GM19238 (cell line): ENCODE results near the gene ADCYAP1R1.

Experiments used
- DNase-seq: peaks from one replicate; pipeline ENCODE4 v3.0.0; 2011; ENCODE audit warnings: low spot score; ENCODE audit not compliant: insufficient read length

The ADCYAP1R1 gene

DNA sequence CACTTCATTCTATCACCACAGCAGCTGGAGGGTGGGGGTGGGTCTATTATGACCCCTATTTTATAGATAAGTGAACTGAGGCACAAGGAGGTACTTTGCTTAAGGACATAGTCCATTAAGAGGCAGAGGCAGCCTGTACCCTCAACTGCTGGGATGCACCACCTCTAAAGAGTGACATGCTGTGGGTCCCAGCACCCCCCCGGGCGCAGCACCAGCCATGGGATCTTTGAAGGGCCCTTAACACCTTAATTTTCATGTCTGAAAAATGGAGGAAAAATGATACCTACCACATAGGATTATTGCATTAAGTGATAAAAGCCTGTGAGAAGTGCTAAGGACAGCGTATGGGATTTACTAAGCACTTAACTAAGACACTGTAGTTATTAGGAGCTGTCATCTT lies 15.4 kb downstream of the ADCYAP1R1 start:
- no peak for DNase-seq

DNA sequence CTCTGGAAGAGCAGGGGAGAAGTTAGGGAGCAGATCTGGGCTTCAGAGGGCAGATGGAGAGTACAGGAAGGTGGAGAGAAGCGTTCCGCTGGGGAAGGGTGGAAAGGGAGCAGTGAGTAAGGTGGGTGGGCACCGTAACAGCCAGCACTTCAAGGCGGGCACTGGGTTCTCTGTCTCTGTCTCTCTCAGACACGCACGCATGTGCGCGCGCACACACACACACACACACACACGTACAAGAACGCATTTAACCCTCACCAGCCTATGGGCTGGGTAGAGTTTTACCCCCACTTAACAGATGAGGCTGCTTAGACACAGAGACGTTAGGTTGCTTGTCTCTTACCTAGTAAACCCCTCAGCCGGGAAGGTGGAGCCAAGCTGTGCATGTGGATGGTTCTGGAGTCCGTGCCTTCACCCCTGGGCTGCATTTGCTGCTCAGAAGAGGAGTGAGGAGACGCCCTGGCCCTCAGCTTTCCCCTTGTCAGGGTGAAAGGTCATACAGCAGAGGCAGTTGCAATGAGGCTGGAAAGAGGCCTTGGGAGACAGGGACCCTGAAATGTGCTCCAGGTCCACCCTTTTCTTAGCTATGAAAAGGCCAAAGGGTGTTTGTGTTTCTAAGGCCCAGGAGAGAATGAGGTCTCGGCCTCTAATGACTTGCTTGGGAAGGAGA lies 16.0 kb downstream of the ADCYAP1R1 start:
- no peak for DNase-seq

DNA sequence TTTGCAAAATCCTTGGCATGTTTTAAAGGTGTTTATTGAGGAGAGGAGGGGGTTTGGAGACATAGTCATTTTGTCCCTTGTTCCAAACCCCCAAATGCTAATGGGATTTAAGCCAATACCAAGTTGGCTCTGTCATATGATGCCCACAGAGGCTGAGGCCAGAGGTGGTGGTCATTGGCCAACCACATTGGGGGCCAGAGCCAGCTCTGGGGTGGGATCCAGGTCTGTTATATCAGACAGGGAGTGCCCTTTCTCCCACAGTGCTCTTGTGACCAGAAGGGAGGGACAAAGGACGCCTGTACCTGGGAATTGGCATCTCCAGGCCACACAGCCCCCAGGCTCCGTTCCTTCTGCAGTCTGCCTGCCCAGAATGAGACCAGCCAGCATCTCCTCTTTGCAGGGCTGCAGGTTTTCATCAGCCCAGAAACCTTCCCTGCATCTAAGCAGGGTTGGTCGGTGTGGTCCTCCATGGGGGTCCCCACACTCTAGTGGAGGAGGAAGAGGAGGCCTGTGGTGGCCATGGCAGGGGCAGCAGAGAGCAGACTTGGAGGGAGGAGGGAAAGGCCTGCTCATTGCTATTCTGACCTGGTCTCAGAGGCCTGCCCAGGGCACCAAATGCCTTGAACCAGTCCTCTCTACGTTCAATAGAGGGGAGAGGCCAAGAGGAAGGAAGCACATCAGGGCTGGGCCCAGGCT lies 17.9 kb downstream of the ADCYAP1R1 start:
- no peak for DNase-seq

DNA sequence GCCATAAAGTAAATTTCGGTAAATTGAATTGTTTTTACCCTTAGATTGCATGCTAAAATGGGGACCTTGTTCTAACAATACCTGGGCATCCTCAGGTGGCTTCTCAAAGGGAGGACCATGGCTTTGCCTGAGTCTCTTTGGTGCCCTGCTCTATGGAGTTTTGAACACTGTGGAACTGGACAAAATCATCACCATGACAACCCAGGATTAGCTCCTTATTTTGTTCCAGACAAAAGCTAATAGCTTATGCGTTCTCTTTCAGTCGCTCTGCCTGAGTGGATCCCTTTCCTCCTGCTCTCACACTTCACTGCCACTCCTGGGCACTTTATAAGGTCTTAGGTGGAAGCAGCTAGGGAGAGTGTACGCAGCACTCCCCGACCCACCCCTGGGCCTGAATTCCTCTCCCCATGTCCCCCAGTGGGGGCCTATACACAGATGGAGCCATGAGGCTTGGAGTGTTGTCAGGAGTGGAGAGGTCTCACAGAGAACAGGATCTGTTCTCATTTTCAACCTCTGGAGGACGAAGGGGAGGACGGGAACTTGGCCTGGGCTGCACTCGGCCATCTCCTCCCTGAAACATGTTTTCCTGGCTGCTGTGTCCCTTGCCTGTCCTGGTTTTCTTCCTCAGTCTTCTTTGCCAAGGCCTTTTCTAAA lies 19.0 kb downstream of the ADCYAP1R1 start:
- no peak for DNase-seq

DNA sequence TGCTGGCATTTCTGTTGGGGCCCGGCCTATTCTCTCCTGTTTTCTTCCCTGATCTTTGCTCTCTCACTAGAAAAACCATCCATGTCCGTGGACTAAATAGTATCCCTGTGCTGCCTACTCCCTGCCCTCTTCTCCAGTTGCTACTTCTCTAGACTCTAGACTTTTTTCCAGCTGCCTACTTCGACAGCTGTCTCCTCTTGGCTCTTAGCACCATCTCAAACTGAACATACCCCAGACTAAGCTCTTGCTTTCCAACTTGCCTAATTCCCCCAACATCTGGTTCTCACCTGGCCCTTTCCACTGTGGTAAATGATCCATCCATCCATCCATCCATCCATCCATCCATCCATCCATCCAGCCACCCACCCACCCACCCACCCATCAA lies 19.5 kb downstream of the ADCYAP1R1 start:
- no peak for DNase-seq

- no peak for DNase-seq
Measured at GRCh38 chr7:31073326-31074119, 21.4 kb downstream of the ADCYAP1R1 start.

GRCh38 chr7:31074120-31074383 lies 21.9 kb downstream of the ADCYAP1R1 start:
- no peak for DNase-seq

DNA sequence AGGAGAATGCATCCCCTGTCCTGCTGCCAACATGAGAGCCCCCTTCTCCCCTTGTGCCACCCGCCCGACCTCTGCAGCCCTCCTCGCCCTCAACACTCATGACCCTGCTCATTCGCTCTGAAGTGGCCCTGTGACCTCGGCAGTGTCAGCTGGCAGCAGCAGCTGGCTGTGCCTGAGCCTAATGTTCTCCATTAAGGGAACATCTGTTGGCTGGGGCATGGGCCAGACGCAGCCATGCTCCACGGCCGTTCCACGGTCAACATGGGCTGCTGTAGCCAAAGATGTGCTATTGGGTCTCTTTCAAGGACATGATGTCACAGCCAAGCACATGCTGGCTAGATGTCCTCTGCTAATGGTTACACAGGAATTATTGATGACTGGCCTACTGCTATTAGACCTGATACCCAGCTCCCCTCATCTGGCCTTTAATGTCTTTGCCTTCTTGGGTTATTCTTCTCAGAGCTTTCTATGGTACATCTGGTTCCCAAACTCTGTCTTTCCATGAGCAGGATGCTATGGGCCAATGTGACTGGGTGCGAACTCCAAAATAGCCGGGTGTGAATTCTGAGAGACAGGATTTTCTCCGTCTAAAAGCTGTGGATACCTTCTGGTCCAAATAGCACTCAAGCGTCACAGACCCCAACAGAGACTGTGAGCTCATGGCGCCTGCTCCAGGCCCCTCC lies 22.4 kb downstream of the ADCYAP1R1 start:
- DNase-seq, result no peak

GRCh38 chr7:31075086-31075405 lies 22.9 kb downstream of the ADCYAP1R1 start:
- no peak for DNase-seq

DNA sequence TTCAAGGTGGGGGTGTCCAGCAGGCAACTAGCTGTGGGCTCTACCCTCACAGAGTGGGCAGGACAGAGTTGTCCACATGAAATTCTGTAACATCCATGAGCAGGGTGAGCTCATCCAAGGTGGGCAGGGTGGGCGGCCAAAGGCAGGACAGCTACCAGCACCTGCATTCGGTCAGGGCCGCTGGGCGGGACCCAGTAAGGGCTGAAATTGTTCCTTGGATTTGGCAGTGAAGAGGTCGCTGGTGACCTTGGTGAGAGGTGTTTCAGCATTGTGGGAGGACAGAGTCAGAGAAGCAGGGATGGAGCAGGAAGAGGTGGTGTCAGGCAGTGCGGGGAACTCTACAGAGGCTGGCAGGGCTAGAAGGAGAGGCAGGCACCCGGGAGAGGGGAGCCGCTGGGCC lies 23.9 kb downstream of the ADCYAP1R1 start:
- DNase-seq, result no peak

- DNase-seq, result no peak
Measured at GRCh38 chr7:31076641-31077310, 24.7 kb downstream of the ADCYAP1R1 start.

- no peak for DNase-seq
Measured at GRCh38 chr7:31077484-31078362, 25.6 kb downstream of the ADCYAP1R1 start.

- no peak for DNase-seq
Measured at GRCh38 chr7:31078363-31078990, 26.4 kb downstream of the ADCYAP1R1 start.

- DNase-seq, result no peak
Measured at GRCh38 chr7:31079126-31079823, 27.2 kb downstream of the ADCYAP1R1 start.

DNA sequence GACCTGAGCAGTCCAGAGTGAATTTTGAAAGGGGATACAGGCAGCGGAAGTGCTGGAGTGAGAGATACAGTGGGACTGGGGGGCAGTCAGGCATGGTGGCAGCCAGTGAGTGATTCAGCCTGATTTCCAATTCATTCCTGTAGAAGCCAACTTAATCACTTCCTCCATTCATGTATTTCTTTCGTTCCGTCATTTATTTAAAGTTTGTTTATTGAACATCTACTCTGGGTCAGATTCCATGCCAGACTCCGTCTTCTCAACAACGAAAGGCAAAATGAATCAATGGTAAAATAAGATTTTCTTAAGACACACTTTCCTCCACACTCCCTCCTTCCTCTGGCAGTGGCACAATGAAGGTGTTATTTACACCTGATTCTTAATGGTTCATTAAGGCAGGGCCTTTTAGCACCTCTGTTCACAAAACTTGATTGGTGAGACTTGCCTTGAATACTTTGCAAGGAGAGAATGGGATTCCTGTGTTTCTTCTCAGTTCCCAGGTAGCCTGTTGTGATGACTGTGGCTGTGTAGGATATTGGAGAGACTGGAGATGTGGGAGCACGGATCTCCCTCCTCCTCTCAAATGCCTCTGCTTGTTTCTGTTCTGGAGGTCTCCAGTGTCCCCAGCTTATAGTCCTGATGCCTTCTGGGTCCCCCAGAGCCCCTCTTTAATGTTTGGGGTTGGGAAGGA lies 27.9 kb downstream of the ADCYAP1R1 start:
- DNase-seq, result no peak

- no peak for DNase-seq
Measured at GRCh38 chr7:31080763-31081162, 28.7 kb downstream of the ADCYAP1R1 start.

- no peak for DNase-seq
Measured at GRCh38 chr7:31082017-31082416, 29.9 kb downstream of the ADCYAP1R1 start.

DNA sequence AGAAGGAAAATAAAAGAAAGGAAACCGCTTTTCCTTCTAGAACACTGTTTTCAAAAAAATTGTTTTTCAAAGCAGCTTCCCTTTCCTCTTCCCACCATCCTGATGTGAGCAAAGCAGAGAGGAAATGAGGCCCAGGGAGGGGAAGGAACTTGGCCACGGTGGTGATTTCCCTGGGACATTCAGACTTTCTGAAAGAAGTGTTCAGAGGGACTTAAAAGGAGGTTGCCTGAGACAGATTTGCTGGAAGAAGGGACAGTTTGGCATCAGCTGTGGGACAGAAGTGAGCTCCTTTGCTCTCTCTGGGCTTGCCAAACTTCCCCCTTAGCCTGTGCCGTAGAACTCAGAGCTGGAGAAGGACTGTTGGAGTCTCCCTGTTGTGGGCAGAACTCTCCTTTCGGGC lies 30.3 kb downstream of the ADCYAP1R1 start:
- no peak for DNase-seq
